ENCODE results near the gene WDR37.
"Not testable (repeated sequence)": the region's sequence is repeated elsewhere in the genome, so short reads cannot be mapped to it uniquely, and the experiment has no call there.

The WDR37 gene

GRCh38 chr10:1155791-1156615 is 99.8 kb downstream of the WDR37 start:
- DNase-seq: no peak

GRCh38 chr10:1156616-1156886 is 100.4 kb downstream of the WDR37 start:
- no peak for DNase-seq

- no peak for DNase-seq
Measured at GRCh38 chr10:1156921-1157614, 100.9 kb downstream of the WDR37 start.

GRCh38 chr10:1157615-1157933 is 101.4 kb downstream of the WDR37 start:
- DNase-seq: no peak

- DNase-seq: no peak
Measured at GRCh38 chr10:1158066-1158465, 101.9 kb downstream of the WDR37 start.

GRCh38 chr10:1158536-1158935 is 102.4 kb downstream of the WDR37 start:
- DNase-seq: not testable (repeated sequence)

- DNase-seq: no peak
Measured at GRCh38 chr10:1159131-1160061, 103.2 kb downstream of the WDR37 start.

- no peak for DNase-seq
Measured at GRCh38 chr10:1160561-1161314, 104.6 kb downstream of the WDR37 start.

GRCh38 chr10:1161315-1161673 is 105.1 kb downstream of the WDR37 start:
- not testable (repeated sequence) for DNase-seq

- no peak for DNase-seq
Measured at GRCh38 chr10:1162481-1163203, 106.5 kb downstream of the WDR37 start.

GRCh38 chr10:1163204-1163660 is 107.0 kb downstream of the WDR37 start:
- no peak for DNase-seq

GRCh38 chr10:1163831-1164230 is 107.6 kb downstream of the WDR37 start:
- DNase-seq: no peak

GRCh38 chr10:1166101-1166827 is 110.1 kb downstream of the WDR37 start:
- no peak for DNase-seq

GRCh38 chr10:1166828-1167275 is 110.7 kb downstream of the WDR37 start:
- no peak for DNase-seq

- DNase-seq: no peak
Measured at GRCh38 chr10:1168763-1169162, 112.6 kb downstream of the WDR37 start.

GRCh38 chr10:1169186-1169885 is 113.2 kb downstream of the WDR37 start:
- DNase-seq: no peak

- DNase-seq: no peak
Measured at GRCh38 chr10:1169981-1170866, 114.0 kb downstream of the WDR37 start.

GRCh38 chr10:1170867-1171180 is 114.6 kb downstream of the WDR37 start:
- DNase-seq: no peak

GRCh38 chr10:1171182-1171581 is 115.0 kb downstream of the WDR37 start:
- DNase-seq: no peak

- no peak for DNase-seq
Measured at GRCh38 chr10:1171586-1171985, 115.4 kb downstream of the WDR37 start.

All from NCI-H2029 treated with DMSO at 0.1 percent for 48 hours (cell line).